Suprapubic skin (tissue), 4 donors: ENCODE measurements around the gene EPB41. TPM values are rescaled to one million over a fixed set of nuclear protein-coding genes. Genes with fewer than 3 reads are reported as not detected.

Source experiments
- DNase-seq, 2 donors: peaks; one replicate each; pipeline ENCODE4 v3.0.0-alpha.2; 2019; ENCODE audit warnings: low spot score in 2 of 2
- H3K27ac ChIP-seq: fragments of 200-600 bp; sonication (generic); one replicate; pipeline ENCODE4 v1.5.1; 2019
- H3K27me3 ChIP-seq: fragments of 200-600 bp; sonication (generic); one replicate; pipeline ENCODE4 v1.5.1; 2019
- H3K36me3 ChIP-seq: fragments of 200-600 bp; sonication (generic); one replicate; pipeline ENCODE4 v1.5.1; 2019
- H3K4me1 ChIP-seq: fragments of 200-600 bp; sonication (generic); one replicate; pipeline ENCODE4 v1.5.1; 2019
- H3K4me3 ChIP-seq: fragments of 200-600 bp; sonication (generic); one replicate; pipeline ENCODE4 v1.5.1; 2019; ENCODE audit warnings: mild to moderate bottlenecking
- H3K9me3 ChIP-seq: fragments of 200-600 bp; sonication (generic); one replicate; pipeline ENCODE4 v1.5.1; 2019
- EP300 ChIP-seq: sonication (generic); formaldehyde crosslinking; IDR thresholded peaks from one replicate; pipeline ENCODE4 v1.6.1; 2017; ENCODE audit warnings: antibody characterized with exemption
- POLR2A ChIP-seq, 2 donors: fragments of 450-650 bp; IDR thresholded peaks; one replicate each; pipeline ENCODE4 v1.6.1; 2017; ENCODE audit warnings: antibody characterized with exemption in 2 of 2, mild to moderate bottlenecking in 2 of 2, moderate library complexity in 2 of 2
- POLR2AphosphoS5 ChIP-seq, 3 donors: sonication (generic); formaldehyde crosslinking; IDR thresholded peaks; one replicate each; pipeline ENCODE4 v1.6.1; 2017; ENCODE audit warnings: antibody characterized with exemption in 3 of 3
- WGBS: methylation state at CpG from one replicate; pipeline ENCODE4 v1.1.5; 2018; 5-methylcytosine and 5-hydroxymethylcytosine counted together
- total RNA-seq, 4 donors: library from RNA; depleted of rRNA; stranded (reverse); fragments of >200 nt; gene quantifications; one replicate each; pipeline ENCODE4 v1.1.0, GENCODE V29; 2016
- TF ChIP-seq, protein P1 (sequence below), 2 donors: fragments of 200-600 bp in 1 of 2; fragments of 450-650 bp in 1 of 2; sonication (generic) in 1 of 2; IDR thresholded peaks; one replicate each; pipeline ENCODE4 v1.5.1; 2016 to 2019; ENCODE audit warnings: antibody characterized with exemption in 2 of 2, mild to moderate bottlenecking in 1 of 2, moderate library complexity in 1 of 2

Gene EPB41
- total RNA-seq, 4 donors from 2014 or later = 45.7 to 79.5 (median 67.1) TPM

- no peak for DNase-seq
- H3K27ac ChIP-seq = no peak overlapping the region
- TF ChIP-seq EP300 (no peak), POLR2AphosphoS5 (IDR thresholded peaks at IDR 0.05) (no peak)
- H3K27me3 ChIP-seq = no peaks in the 10 kb centered on the region
- no peak overlapping the region for H3K4me3 ChIP-seq
- 79% methylated on average over 4 of the region's 4 CpGs for WGBS
- H3K9me3 ChIP-seq = no peaks in the 10 kb centered on the region
- H3K4me1 ChIP-seq = peaks cover 7% of the 10 kb centered on the region
- no peaks in the 10 kb centered on the region for H3K36me3 ChIP-seq
These were observed 16.6 kb upstream of the EPB41 start for GRCh38 chr1:28897789-28898188.

GRCh38 chr1:28898405-28898881 is 15.9 kb upstream of the EPB41 start:
- no peak overlapping the region for H3K4me3 ChIP-seq
- WGBS = 39% methylated on average over 3 of the region's 3 CpGs
- DNase-seq = no peak
- H3K4me1 ChIP-seq = peaks cover 7% of the 10 kb centered on the region
- TF ChIP-seq, protein P1, sequence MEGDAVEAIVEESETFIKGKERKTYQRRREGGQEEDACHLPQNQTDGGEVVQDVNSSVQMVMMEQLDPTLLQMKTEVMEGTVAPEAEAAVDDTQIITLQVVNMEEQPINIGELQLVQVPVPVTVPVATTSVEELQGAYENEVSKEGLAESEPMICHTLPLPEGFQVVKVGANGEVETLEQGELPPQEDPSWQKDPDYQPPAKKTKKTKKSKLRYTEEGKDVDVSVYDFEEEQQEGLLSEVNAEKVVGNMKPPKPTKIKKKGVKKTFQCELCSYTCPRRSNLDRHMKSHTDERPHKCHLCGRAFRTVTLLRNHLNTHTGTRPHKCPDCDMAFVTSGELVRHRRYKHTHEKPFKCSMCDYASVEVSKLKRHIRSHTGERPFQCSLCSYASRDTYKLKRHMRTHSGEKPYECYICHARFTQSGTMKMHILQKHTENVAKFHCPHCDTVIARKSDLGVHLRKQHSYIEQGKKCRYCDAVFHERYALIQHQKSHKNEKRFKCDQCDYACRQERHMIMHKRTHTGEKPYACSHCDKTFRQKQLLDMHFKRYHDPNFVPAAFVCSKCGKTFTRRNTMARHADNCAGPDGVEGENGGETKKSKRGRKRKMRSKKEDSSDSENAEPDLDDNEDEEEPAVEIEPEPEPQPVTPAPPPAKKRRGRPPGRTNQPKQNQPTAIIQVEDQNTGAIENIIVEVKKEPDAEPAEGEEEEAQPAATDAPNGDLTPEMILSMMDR (IDR thresholded peaks at IDR 0.05) = no peak
- no peak for TF ChIP-seq POLR2A (IDR thresholded peaks at IDR 0.05)
- no peak for TF ChIP-seq POLR2AphosphoS5 (IDR thresholded peaks at IDR 0.05)
- TF ChIP-seq EP300 = no peak
- H3K27ac ChIP-seq = no peak overlapping the region
- H3K27me3 ChIP-seq = no peaks in the 10 kb centered on the region
- H3K9me3 ChIP-seq = no peaks in the 10 kb centered on the region
- no peaks in the 10 kb centered on the region for H3K36me3 ChIP-seq

GRCh38 chr1:28899267-28899666 is 15.1 kb upstream of the EPB41 start:
- TF ChIP-seq POLR2AphosphoS5 (IDR thresholded peaks at IDR 0.05) (no peak), POLR2A (IDR thresholded peaks at IDR 0.05) (no peak), EP300 (no peak)
- TF ChIP-seq, protein P1 (IDR thresholded peaks at IDR 0.05) = no peak
- Histone ChIP-seq H3K9me3 (no peaks in the 10 kb centered on the region), H3K4me3 (no peak overlapping the region), H3K27me3 (no peaks in the 10 kb centered on the region), H3K36me3 (no peaks in the 10 kb centered on the region), H3K27ac (no peak overlapping the region), H3K4me1 (peaks cover 7% of the 10 kb centered on the region)
- DNase-seq = no peak
- 37% methylated on average over 2 of the region's 2 CpGs for WGBS

DNA sequence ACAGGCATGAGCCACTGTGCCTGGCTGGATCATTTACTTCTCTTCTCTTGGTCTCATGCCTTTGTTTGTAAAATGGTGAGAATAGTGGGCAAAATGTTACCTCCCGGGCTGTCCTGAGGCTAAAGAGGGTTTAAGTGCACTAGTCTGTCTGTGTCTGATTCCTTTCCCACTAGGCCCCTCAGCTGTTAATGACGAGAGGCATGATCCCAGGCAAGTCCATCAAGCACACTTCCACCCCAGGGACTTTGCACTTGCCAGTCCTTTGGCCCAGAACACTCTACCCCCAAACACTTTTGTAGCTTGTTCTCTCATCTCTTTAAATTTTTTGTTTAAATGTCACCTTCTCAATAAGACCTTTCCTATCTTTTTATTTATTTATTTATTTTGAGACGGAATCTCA is 13.8 kb upstream of the EPB41 start:
- Histone ChIP-seq H3K4me1 (peaks cover 7% of the 10 kb centered on the region), H3K4me3 (no peak overlapping the region), H3K9me3 (no peaks in the 10 kb centered on the region), H3K27me3 (no peaks in the 10 kb centered on the region), H3K27ac (no peak overlapping the region), H3K36me3 (no peaks in the 10 kb centered on the region)
- TF ChIP-seq, protein P1 (IDR thresholded peaks at IDR 0.05) = no peak
- TF ChIP-seq EP300 = no peak
- TF ChIP-seq POLR2A (IDR thresholded peaks at IDR 0.05) = no peak
- no peak for TF ChIP-seq POLR2AphosphoS5 (IDR thresholded peaks at IDR 0.05)
- 91% methylated on average over 3 of the region's 3 CpGs for WGBS
- no peak for DNase-seq

- Histone ChIP-seq H3K4me1 (peaks cover 7% of the 10 kb centered on the region), H3K4me3 (no peak overlapping the region), H3K9me3 (no peaks in the 10 kb centered on the region), H3K27me3 (no peaks in the 10 kb centered on the region), H3K36me3 (no peaks in the 10 kb centered on the region), H3K27ac (no peak overlapping the region)
- TF ChIP-seq EP300 (no peak), POLR2A (IDR thresholded peaks at IDR 0.05) (no peak), POLR2AphosphoS5 (IDR thresholded peaks at IDR 0.05) (no peak)
- TF ChIP-seq, protein P1 (IDR thresholded peaks at IDR 0.05) = no peak
- 94% methylated on average over 2 of the region's 2 CpGs for WGBS
- DNase-seq = peak in 1 of 2 donors; percentile 28
These were observed 11.6 kb upstream of the EPB41 start for GRCh38 chr1:28902738-28903137.
